GM19035 (cell line): ENCODE measurements around the gene FAM9A.

Experiments
- ATAC-seq: cut with Tn5 transposase; IDR thresholded peaks from one replicate; pipeline ENCODE4 v1.9.1; 2021; ENCODE audit not compliant: unreplicated experiment

FAM9A gene

GRCh38 chrX:8801041-8801599 is at the start of gene FAM9A:
Gene FAM9A, minus strand, starts transcription at chrX:8801383. Its CDS starts 1,212 bp downstream, at chrX:8800171.
- ATAC-seq, result no peak

- no peak for ATAC-seq
Measured at GRCh38 chrX:8850478-8850877, 49.3 kb upstream of the FAM9A start.

GRCh38 chrX:8849945-8850344 is 48.8 kb upstream of the FAM9A start:
- no peak for ATAC-seq

GRCh38 chrX:8849458-8849857 is 48.3 kb upstream of the FAM9A start:
- no peak for ATAC-seq

- no peak for ATAC-seq
Measured at GRCh38 chrX:8848911-8849310, 47.7 kb upstream of the FAM9A start.

- no peak for ATAC-seq
Measured at GRCh38 chrX:8848441-8848840, 47.3 kb upstream of the FAM9A start.

GRCh38 chrX:8847360-8847759 is 46.2 kb upstream of the FAM9A start:
- no peak for ATAC-seq

GRCh38 chrX:8846266-8846665 is 45.1 kb upstream of the FAM9A start:
- ATAC-seq, result no peak

- no peak for ATAC-seq
Measured at GRCh38 chrX:8845469-8845868, 44.3 kb upstream of the FAM9A start.

GRCh38 chrX:8845060-8845459 is 43.9 kb upstream of the FAM9A start:
- no peak for ATAC-seq

GRCh38 chrX:8844157-8844556 is 43.0 kb upstream of the FAM9A start:
- ATAC-seq, result no peak

GRCh38 chrX:8841911-8842310 is 40.7 kb upstream of the FAM9A start:
- no peak for ATAC-seq

- ATAC-seq, result no peak
Measured at GRCh38 chrX:8834392-8834791, 33.2 kb upstream of the FAM9A start.

GRCh38 chrX:8832582-8833378 is 31.6 kb upstream of the FAM9A start:
- no peak for ATAC-seq

- ATAC-seq, result no peak
Measured at GRCh38 chrX:8823698-8824097, 22.5 kb upstream of the FAM9A start.

GRCh38 chrX:8822002-8822401 is 20.8 kb upstream of the FAM9A start:
- no peak for ATAC-seq

GRCh38 chrX:8820910-8821527 is 19.8 kb upstream of the FAM9A start:
- no peak for ATAC-seq

GRCh38 chrX:8815460-8816065 is 14.4 kb upstream of the FAM9A start:
- ATAC-seq, result peak; percentile 62

GRCh38 chrX:8813036-8813435 is 11.9 kb upstream of the FAM9A start:
- no peak for ATAC-seq

GRCh38 chrX:8811611-8812010 is 10.4 kb upstream of the FAM9A start:
- no peak for ATAC-seq

- no peak for ATAC-seq
Measured at GRCh38 chrX:8808661-8809060, 7.5 kb upstream of the FAM9A start.

GRCh38 chrX:8805974-8806373 is 4.8 kb upstream of the FAM9A start:
- no peak for ATAC-seq
